NCI-H2171 treated with DMSO at 0.1 percent for 48 hours (cell line): Measurements from ENCODE around the gene RNU1-4.
"Not testable (repeated sequence)": the region's sequence is repeated elsewhere in the genome, so short reads cannot be mapped to it uniquely, and the experiment has no call there.

Experiments
- DNase-seq: peaks from one replicate; lab custom pipeline; 2025; lab: John Stamatoyannopoulos, UW

RNU1-4 gene

DNA sequence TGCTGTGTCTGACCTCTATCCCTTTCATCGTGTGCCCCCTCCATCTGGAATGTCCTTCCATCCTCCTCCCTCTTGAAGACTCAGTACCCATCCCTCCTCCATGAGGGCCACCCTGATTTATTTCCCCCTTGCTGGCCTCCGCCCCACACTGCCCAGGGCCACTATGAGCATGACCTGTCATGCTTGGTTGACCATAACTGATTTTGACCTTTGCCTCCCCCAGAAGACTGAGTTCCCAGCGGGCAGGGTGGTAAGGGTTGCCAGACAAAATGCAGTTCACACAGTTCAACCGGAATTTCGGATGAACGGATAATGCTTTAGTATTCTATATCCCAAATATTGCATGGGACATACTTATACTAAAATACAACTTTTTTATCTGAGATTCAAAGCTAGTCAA lies 31.6 kb upstream of the RNU1-4 start:
- not testable (repeated sequence) for DNase-seq

DNA sequence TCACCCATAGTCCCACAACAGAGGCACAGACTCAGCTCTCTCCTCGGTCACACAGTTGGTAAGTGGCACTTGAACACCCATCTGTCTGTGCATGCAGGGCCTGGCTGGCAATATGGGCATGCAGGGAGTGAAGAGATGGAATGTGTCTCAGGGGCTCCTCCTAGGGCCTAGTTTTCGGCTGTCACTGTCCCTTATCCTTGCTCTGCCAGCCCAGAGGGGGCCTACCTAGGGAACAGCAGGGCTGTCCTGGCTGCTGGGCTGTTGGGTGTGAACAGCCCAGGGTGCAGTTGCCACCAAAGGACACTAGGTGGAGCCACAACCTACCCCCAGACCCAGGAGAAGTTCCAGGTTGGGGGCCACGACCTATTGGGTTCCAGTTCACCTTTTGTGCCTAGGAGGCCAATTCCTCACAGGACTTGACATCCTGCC lies 30.6 kb upstream of the RNU1-4 start:
- DNase-seq = peak; percentile 87

DNA sequence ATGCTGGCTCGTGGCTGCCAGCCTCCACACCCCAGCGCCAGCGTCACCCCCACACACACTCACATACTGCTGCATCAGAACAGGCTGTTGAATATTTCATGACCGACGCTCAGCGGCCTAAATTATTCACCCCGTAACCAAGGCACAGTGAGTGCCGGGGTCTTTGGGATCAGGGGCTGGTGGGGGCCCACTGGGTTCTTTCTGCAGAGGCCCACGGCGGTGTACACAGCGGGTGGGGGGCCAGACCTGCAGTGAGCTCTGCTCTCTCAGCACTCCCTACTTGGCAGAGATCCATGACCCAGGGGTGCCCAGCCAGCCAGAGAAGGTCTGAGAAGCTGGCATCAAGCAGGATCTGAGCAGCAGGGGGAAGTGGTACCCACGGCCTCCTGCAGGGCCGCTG lies 29.7 kb upstream of the RNU1-4 start:
- not testable (repeated sequence) for DNase-seq

DNA sequence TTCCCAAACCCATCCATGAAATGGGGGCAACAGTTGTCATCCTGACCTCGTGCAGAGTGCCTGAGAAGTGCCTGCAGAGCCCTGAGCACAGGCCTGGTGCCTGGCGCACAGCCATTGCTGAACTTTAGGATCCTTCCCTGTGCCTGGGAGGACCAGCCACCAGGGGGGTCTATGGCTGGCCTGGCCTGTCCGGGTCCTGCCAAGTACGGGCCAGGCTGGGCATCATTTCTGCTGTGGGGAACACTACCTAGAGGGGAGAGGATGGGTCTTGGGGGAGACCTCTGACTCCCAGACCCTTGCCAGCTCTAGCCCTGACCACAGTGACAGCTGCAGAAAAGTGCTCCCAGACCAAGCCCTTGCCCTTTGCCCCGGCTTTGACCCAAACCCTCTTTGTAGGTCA lies 28.2 kb upstream of the RNU1-4 start:
- not testable (repeated sequence) for DNase-seq

DNA sequence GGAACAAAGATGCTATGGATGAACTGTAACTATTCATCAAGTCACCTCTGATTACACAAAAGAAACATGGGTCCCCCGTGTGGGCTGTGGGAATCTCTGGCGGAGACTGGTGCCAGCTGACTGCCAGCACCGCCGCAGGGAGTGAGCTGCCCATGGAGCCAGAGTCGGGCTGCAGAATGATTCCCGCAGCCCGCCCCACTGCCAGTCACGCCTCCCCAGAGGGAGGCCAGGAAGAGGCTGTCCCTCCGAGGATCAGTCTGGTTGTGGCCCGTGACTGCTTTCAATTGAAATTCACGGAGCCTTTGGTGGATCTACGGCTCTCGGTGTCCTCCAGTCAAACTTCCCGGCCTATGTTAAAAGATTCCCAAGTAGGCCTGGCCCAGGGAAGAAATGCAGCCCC lies 27.7 kb upstream of the RNU1-4 start:
- DNase-seq = not testable (repeated sequence)

DNA sequence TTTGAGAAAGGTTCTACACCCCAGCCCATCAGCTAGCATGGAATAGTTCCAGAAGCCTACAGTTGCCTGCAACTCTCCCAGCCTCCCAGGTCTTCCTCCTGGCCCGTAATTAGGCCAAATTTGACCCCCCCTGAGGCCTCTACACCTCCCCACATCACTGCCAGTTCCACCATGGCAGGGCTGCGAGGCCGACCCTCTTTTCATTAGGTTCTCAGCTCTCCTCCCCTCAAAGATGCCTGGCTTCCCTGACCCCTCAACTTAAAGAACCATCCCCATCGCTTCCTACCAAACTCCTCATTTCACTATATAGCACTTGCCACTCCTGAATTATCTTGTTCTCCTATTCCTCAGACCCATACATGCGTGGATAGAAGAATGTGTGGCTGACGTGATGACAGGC lies 27.3 kb upstream of the RNU1-4 start:
- DNase-seq = not testable (repeated sequence)

DNA sequence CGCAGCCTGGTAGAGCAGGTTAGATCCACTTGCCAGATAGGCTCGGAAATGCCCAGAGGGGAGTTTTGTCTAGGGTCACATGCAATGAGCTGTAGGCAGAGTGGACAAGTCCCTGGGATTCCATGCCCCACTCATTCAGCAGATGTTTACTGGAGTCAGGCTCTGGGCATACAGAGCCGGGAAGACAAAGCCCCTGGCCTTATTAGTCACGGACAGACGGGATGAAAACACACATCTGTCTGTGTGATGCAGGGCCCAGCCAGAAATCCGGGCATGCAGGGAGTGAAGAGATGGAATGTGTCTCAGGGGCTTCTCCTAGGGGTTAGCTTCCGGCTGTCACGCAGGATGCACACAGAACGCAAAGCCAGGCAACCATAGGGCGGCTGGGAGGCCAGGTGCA lies 26.8 kb upstream of the RNU1-4 start:
- not testable (repeated sequence) for DNase-seq

DNA sequence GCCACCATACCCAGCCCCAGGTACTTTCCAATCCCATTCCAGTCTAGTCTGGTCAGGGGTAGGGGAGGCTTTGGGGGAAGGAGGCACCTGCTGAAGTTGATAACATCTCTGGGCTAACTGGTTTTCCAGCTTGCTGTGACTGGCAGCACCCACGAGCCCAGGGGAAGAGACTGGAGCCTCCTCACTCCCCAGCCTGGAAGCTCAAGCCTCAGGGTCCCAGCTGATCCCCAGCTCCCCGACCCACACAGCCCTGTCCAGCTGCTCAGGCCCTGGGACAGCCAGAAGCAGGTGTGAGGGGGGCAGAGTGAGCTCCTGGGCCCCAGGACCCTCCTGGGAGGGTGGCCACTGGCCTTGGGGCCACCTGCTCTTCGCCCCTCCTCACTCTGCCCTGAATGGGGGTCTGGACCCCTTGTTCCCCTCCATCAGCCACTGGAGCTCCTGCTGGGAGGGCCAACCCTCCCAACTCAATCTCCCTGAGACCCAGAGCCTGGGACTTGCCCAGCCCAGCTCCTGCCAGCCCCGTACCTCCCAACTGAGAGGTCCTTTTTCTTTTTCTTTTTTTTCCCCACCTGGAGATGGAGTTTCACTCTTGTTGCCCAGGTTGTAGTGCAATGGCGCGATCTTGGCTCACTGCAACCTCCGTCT lies 23.5 kb upstream of the RNU1-4 start:
- DNase-seq = no peak

DNA sequence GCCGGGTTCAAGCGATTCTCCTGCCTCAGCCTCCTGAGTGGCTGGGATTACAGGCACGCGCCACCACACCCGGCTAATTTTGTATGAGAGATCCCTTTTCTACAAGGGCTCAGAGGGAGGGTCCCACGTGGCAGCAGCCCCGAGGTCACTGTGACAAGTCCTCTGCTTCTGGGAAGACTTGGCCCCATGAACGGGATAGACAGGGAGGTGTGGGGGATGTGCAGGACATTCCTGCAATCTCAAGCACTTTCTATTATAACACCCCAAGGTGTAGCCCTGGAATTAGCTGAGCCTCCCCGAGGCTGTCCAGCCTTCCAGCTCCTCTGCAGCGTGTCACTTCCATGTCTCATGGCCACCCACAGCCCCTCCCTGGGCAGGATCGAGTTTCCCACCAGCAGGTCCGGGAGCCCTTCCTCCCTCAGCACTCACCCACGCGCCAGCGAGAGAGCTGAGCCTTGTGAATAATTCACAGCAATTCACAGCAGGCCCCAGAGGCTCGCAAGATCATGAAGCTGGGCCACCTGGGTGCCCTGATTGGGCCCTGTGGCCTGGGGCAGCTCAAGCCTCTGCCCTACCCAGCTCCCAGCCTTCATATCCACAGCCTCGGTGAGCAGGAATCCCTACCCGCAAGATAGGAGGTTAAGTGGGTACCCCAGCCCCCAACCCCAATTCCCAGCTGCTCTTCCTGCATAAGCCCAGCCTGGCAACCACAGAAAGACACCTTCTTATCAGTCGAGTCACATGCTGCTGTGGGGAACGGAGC lies 22.8 kb upstream of the RNU1-4 start:
- DNase-seq = no peak

DNA sequence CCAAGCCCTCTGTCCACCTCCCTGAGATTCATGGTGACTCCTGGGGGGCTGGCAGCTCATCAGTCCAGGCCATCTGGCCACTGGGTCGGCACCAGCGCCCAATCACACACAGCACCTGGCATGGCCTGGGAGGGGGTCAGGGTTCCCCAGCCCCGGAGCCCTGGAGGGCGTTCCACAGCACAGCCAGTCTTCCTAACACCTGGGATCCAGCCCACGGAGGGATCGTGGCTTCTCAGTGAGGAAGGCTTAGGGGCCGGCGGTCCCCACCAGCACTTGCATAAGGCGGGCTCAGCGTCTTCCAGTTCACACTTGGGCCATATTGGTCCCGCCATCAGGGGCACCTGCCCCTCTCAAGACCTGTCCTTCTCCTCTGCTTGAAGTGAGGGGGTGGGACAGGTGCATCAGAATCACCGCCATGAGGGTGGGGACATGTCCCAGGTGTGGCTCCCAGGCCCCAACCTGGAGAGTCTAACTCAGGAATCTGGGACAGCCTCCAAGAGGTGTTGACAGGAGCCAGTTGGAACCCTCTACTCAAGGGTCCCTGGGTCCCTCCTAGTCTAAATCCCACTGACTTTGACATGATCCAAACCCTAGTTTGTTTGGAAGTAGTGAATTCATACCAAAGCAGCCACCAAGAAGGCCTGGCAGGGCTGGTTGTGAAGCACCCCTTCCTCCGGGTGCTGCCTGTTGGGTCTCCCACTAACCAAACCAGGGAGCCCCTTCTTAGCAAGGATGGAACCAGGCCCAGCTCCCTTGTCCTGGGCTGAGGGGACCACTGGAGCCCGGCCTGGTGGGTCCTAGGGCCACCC lies 22.0 kb upstream of the RNU1-4 start:
- DNase-seq = not testable (repeated sequence)

DNA sequence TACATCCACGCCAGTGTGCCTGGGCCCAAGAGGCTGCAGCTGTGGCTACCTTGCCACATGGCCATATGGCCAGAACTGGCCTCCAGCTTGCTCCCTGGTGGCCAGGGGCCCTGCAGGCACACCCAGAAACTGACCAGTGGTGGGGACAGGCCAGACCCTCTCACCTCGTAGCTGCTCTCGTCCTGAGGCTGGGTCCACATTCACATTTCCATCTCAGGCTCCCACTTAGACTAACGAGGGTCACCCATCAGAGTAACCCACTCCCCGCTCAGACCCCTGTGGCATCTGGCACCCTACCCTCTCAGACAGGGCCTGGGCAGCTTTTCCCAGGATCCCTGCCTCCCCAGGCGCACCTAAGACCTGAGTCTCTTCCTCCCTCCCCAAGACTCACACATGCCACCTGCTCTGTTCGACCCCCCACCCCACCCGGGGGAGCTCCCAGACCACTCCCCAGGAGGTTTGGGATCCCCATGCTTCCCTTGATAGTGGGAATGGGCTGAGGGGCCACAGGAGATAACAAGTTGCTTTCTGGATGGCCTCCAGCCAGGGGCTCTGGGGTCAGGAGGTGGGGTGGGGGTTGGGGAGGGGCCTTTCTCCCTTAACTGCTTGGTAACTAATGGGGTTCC lies 21.3 kb upstream of the RNU1-4 start:
- DNase-seq = no peak

DNA sequence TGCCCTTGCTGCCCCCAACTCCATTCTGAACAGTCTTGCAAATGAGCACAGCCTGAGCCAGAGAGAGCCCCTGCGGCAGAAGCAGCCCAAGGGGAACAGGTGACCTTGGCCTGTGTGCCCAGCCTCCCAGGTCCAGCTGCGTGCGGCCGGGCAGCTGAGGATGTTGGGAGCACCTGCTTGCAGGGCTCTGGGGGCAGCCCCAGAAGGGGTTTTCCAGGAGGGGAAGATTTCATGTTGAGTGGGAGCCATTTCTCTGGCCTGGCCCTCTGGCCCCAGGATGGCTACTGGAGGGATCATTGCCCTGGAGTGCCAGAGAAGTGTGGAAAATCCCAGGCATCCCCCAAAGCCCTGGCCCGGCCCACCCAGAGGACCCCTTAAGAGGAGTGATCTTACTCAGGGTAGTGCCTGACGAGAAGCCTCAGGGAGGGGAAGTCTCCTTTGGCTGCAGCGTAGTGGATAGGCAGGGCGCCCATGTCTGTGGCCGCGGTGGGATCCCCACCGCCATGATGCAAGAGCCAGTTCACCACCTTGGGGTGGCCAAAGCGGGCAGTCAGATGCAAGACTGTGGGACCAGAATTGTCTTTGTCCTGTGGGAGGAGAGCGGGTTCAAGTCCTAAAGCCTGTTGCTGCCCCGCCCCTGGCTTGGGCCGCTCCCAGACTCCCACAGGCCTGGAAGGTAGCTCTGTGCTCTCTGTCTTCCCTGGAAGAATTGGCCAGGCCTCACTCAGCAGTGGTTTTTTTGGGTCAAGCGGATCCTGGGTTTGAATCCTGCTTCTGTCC lies 20.6 kb upstream of the RNU1-4 start:
- DNase-seq = no peak

DNA sequence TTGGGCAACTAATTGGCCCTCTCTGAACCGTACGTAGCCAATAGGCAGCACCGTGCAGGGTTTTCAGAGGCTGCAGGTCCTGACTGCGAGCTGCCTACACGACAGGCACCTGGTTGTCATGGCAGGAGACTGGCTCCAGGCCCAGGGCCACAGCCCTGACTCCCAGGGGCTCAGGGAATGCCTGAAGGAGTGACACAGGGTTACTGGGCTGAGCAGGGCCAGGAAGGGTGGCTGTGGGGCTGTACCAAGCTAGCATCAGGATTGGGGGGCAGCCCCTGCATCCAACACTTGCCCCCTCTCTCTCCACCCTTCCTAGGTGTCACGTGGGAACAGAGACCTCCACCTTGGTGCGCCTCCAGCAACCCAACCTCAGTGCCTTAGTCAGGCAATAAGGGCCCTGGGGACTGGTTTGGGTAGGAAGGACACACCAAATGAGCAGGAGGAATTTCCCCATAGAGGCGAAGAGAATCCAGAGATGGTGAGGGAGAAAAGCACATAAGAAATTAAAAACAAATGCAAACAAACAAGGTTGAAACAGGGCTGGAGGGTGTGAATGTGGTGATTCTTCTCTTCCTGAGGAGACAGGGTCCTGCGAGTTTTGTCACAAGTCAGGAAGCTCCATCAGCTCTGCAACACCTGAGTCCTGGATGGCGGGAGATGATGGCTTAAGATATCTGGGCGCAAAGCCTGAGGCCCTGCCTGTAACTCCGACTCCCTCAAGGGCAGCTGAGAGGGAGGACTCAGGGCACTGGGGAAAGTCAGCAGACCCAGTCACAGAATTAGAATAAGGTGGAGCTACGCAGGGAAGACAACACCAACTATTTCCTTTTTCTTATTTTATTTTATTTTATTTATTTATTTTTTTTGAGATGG lies 19.7 kb upstream of the RNU1-4 start:
- DNase-seq = no peak

DNA sequence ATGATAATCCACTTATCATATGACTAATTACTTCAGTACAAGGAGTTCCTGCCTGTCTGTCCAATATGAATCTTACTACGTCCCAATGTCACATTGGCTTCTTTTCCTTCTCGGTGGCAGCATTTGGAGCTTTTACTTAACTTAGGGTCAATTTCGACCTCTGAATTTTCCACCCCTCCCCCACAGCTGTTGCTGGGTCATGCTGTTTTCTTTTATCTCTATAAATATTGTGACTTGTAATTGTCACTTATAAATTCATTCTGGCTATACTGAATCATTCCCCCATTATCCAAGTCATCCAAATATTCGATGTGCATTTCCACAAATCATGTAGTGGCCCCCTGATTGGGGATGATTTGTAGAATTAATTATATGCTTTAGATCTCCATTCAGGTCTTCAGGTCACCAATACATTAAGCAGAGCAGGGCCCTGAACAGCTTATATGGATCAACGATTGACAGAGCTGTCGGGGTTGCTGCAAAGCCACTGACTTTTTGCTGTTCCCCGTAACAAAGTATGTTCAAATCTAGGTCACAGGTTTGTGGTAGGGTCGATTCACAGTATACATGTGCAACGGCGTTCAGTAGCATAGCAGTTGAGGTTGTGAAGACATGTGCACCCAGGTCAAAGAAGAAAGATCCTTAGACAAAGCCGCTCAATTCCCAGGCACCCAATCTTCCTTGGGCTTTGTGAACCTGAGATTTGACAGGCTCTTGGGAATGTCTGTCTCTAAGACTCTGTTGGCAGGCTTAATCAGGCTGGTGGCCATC lies 18.3 kb upstream of the RNU1-4 start:
- DNase-seq = no peak

DNA sequence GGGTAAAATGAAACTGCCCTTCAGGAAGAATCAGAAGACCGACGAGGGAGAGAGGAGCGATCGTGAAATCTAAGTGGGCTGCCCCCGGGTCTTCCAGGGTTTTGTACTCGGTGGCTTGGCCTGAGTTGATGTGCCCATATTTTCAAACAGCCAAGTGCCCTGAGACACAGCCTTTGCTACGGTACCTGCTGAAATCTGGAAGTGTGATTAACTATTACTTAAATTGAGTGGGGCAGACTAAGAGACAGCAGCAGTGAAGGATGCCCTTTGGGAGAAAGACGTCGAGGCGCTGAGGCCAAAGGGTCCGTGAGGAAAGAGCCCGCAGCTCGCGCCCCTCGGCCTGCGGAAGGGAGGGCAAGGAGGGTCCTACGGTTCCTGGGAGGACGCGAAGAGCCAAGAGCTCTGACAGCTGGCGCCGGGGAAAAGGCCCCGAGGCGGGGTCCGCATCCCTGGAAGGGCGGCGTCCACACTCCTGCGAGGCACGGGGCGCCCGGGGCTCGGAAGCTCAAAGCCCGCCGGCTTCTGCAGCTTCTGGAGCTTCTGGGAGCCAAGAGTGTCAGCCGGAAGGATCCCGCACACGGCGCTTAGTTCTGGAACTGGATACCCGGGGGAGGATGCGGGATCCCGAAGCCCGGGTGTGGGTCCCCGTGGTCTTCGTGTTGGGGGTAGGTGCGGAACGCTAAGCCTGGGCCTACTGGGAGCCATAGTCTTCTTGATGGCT lies 15.4 kb upstream of the RNU1-4 start:
- DNase-seq = no peak

DNA sequence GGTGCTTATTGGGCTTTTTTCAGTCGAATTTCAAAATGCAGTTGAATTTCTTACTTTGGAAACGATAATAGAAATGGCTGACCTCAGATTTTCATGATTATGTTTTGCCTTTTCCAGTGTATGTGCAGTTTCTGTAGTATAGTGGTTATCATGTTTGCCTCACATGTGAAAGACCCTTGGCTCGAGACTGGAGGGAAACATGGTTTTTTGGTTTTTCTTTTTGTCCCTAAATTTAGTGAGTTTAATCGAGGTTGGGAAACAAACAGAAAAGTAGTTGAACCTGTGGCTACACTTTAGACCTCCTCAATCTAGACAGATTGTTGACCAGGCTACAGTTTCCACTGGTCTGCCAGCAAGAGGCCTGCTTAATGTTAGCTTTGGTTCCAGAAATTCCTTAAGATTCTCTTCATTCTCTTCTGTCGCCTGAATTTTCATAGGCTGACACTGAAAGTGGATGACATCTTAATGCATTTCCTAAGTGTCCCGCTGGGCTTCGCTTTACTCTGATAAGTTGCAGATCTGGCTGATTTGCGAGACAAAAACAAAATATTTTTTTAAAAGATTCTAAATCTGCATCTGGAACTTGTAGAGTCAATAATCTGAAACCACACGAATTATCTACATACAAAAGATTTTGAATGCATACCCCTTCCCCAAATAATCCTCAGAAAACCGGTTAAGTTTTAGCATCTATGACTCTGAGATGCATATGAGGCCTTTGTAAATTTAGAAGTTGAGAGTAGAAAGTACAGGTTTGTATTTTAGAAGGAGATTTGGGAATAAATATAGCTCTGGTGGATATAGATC lies 14.7 kb upstream of the RNU1-4 start:
- DNase-seq = not testable (repeated sequence)

DNA sequence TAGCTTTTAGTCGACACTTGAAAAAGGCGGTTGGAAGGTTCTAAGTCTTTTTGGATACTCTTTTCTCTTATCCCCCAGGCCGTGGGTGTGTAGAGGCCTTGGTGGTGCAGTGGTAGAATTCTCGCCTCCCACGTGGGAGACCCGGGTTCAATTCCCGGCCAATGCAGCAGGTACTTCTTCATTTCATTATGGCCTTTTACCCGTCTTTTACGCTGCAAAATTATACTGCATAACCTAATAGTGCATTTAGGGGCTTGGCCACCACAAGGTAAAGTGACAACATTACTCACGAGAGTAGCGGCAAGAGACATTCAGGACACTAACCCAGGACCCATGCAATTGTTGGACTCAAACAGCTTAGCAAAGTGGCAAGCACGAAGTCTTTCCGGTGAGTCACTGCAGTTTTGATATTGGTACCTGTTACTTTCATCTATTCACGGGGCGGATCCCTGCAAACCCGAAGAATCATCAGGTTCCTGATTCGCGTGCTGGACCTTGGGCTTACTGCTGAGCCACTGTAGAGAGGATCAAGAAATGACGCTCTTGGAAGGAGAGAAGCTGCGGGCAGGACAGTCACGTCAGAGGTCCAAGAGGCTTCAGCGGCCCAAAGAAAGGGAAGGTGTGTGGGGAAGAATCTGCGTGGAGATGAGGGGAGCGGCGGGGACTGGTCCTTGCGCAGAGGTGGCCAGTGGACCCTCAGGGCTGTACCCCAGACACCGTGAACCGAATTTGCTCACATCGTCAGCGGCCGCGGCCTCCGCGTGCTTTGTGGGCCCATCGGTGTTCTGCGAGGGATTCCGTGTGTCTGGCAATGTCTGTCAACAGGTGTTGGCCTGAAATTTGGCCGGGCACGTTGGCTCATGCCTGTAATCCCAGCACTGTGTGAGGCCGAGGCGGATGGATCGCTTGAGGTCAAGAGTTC lies 12.9 kb upstream of the RNU1-4 start:
- no peak for DNase-seq
